IMR-90 (cell line): ENCODE measurements around the gene VEZT. TPM values are rescaled to one million over a fixed set of nuclear protein-coding genes. Genes with fewer than 3 reads are reported as not detected.
A peak's percentile ranks its signal among the peaks of the same experiment; 100 is the strongest.

Experiments
- ATAC-seq: fragments of 200-7000 bp; cut with Tn5 transposase; 2 replicates; pipeline ENCODE4 v1.9.1; 2020; ENCODE audit warnings: low read depth, mild to moderate bottlenecking, moderate library complexity
- BruUV-seq: library from RNA; stranded (reverse); fragments of 400-500 nt; replicated peaks from 2 replicates; lab custom pipeline; 2021; lab: Mats Ljungman, UMichigan
- CTCF ChIA-PET: fragments of 300-600 bp; formaldehyde crosslinking; extraction: SDS; loops from one replicate; lab custom pipeline; 2021; ENCODE audit warnings: antibody characterized with exemption; lab: Yijun Ruan, JAX
- POLR2A ChIA-PET: fragments of 300-600 bp; sonication (Branson Sonifier 250); formaldehyde crosslinking; loops from one replicate; lab custom pipeline; 2022; ENCODE audit warnings: antibody characterized with exemption; ENCODE audit not compliant: unreplicated experiment; lab: Charles Lee
- DNase-seq: peaks from one replicate; pipeline ENCODE4 v3.0.0; 2013
- H2AFZ ChIP-seq: replicated peaks from 2 replicates; pipeline ENCODE3; 2013; ENCODE audit warnings: low read length, mild to moderate bottlenecking; ENCODE audit not compliant: poor library complexity
- H2AK5ac ChIP-seq: 2 replicates; pipeline ENCODE4 v1.6.1; 2013; ENCODE audit warnings: low read depth, low read length, inconsistent platforms
- H2AK9ac ChIP-seq: replicated peaks from 2 replicates; pipeline ENCODE3; 2013; ENCODE audit warnings: mild to moderate bottlenecking, low read depth, low read length, moderate library complexity; ENCODE audit not compliant: poor library complexity
- H2BK120ac ChIP-seq: 2 replicates; pipeline ENCODE4 v1.6.1; 2013; ENCODE audit warnings: low read depth, low read length, inconsistent platforms
- H2BK15ac ChIP-seq: 3 replicates; pipeline ENCODE4 v1.6.1; 2013; ENCODE audit warnings: low read depth, low read length, inconsistent platforms
- H2BK20ac ChIP-seq: 2 replicates; pipeline ENCODE4 v1.6.1; 2013; ENCODE audit warnings: low read depth, mild to moderate bottlenecking, inconsistent platforms, low read length, moderate library complexity
- H2BK5ac ChIP-seq: 2 replicates; pipeline ENCODE4 v1.6.1; 2013; ENCODE audit warnings: mild to moderate bottlenecking, low read depth, low read length, inconsistent platforms; ENCODE audit not compliant: poor library complexity, severe bottlenecking
- H3K14ac ChIP-seq: replicated peaks from 2 replicates; pipeline ENCODE4 v1.6.1; 2013; ENCODE audit warnings: low read depth, low read length, inconsistent platforms
- H3K18ac ChIP-seq: 2 replicates; pipeline ENCODE4 v1.6.1; 2013; ENCODE audit warnings: low read depth, low read length, control low read depth
- H3K23ac ChIP-seq: 2 replicates; pipeline ENCODE4 v1.6.1; 2013; ENCODE audit warnings: low read depth, low read length, inconsistent platforms
- H3K27ac ChIP-seq: 2 replicates; pipeline ENCODE4 v1.5.1; 2013; ENCODE audit warnings: mild to moderate bottlenecking, control low read depth, low read length; ENCODE audit not compliant: insufficient read depth
- H3K27me3 ChIP-seq: 2 replicates; pipeline ENCODE4 v1.6.1; 2013; ENCODE audit warnings: low read length; ENCODE audit not compliant: control insufficient read depth, insufficient read depth
- H3K36me3 ChIP-seq: 2 replicates; pipeline ENCODE4 v1.6.1; 2013; ENCODE audit warnings: low read length, mixed read lengths; ENCODE audit not compliant: control insufficient read depth, insufficient read depth
- H3K4ac ChIP-seq: 2 replicates; pipeline ENCODE4 v1.6.1; 2013; ENCODE audit warnings: low read depth, low read length, inconsistent platforms
- H3K4me1 ChIP-seq: 2 replicates; pipeline ENCODE4 v1.6.1; 2013; ENCODE audit warnings: low read length, mixed read lengths; ENCODE audit not compliant: control insufficient read depth, insufficient read depth
- H3K4me2 ChIP-seq: 2 replicates; pipeline ENCODE4 v1.6.1; 2013; ENCODE audit warnings: low read depth, mild to moderate bottlenecking, control low read depth, low read length, moderate library complexity
- H3K4me3 ChIP-seq: 2 replicates; pipeline ENCODE4 v1.5.1; 2013; ENCODE audit warnings: low read depth, mild to moderate bottlenecking, control low read depth, low read length, moderate library complexity; ENCODE audit not compliant: insufficient read depth
- H3K56ac ChIP-seq: 2 replicates; pipeline ENCODE4 v1.6.1; 2013; ENCODE audit warnings: low read length, inconsistent platforms; ENCODE audit not compliant: insufficient read depth; ENCODE audit errors: extremely low read depth
- H3K79me1 ChIP-seq, 2 experiments: 2 replicates each; pipeline ENCODE4 v1.6.1; 2013; ENCODE audit warnings: low read length in 2 of 2, inconsistent platforms in 1 of 2, low read depth in 1 of 2
- H3K9ac ChIP-seq: 2 replicates; pipeline ENCODE4 v1.6.1; 2013; ENCODE audit warnings: low read depth, low read length, control low read depth
- H3K9me1 ChIP-seq: 2 replicates; pipeline ENCODE4 v1.6.1; 2013; ENCODE audit warnings: low read length, inconsistent platforms; ENCODE audit not compliant: insufficient read depth
- H3K9me3 ChIP-seq: 2 replicates; pipeline ENCODE4 v1.6.1; 2013; ENCODE audit warnings: low read length; ENCODE audit not compliant: control insufficient read depth, insufficient read depth
- H4K20me1 ChIP-seq: 2 replicates; pipeline ENCODE4 v1.6.1; 2013; ENCODE audit warnings: low read length, inconsistent platforms; ENCODE audit not compliant: insufficient read depth
- H4K5ac ChIP-seq: 2 replicates; pipeline ENCODE4 v1.6.1; 2013; ENCODE audit warnings: mild to moderate bottlenecking, low read depth, low read length, control low read depth
- H4K8ac ChIP-seq, 2 experiments: 2 replicates each; pipeline ENCODE4 v1.6.1; 2013; ENCODE audit warnings: low read depth in 2 of 2, low read length in 2 of 2, control low read depth in 1 of 2, inconsistent platforms in 1 of 2
- H4K91ac ChIP-seq: 2 replicates; pipeline ENCODE4 v1.6.1; 2013; ENCODE audit warnings: low read depth, low read length, inconsistent platforms; ENCODE audit not compliant: insufficient read depth
- BHLHE40 ChIP-seq: fragments of 150-350 bp; IDR thresholded peaks from 2 replicates; pipeline ENCODE4 v1.6.1; 2016; ENCODE audit warnings: mild to moderate bottlenecking, low read depth, low read length
- CEBPB ChIP-seq: IDR thresholded peaks from 2 replicates; pipeline ENCODE4 v1.6.1; 2012; ENCODE audit warnings: low read depth, low read length, improper control_type of control experiment
- CHD1 ChIP-seq: IDR thresholded peaks from 2 replicates; pipeline ENCODE4 v1.6.1; 2012; ENCODE audit warnings: low read depth, low read length, improper control_type of control experiment
- FOS ChIP-seq: fragments of 150-350 bp; IDR thresholded peaks from 2 replicates; pipeline ENCODE4 v1.6.1; 2016; ENCODE audit warnings: low read depth, low read length
- MAZ ChIP-seq: IDR thresholded peaks from 2 replicates; pipeline ENCODE4 v1.6.1; 2012; ENCODE audit warnings: low read depth, mild to moderate bottlenecking, low read length, improper control_type of control experiment, moderate library complexity, borderline replicate concordance
- MXI1 ChIP-seq: IDR thresholded peaks from 2 replicates; pipeline ENCODE4 v1.6.1; 2012; ENCODE audit warnings: low read depth, mild to moderate bottlenecking, low read length, moderate library complexity, borderline replicate concordance
- NFE2L2 ChIP-seq: fragments of 150-350 bp; IDR thresholded peaks from 2 replicates; pipeline ENCODE4 v1.6.1; 2016; ENCODE audit warnings: low read depth, mild to moderate bottlenecking, low read length
- POLR2A ChIP-seq: IDR thresholded peaks from 2 replicates; pipeline ENCODE4 v1.6.1; 2012; ENCODE audit warnings: mild to moderate bottlenecking, low read depth, low read length
- RAD21 ChIP-seq: IDR thresholded peaks from 2 replicates; pipeline ENCODE4 v1.6.1; 2012; ENCODE audit warnings: low read length, improper control_type of control experiment
- RCOR1 ChIP-seq: IDR thresholded peaks from 2 replicates; pipeline ENCODE4 v1.6.1; 2012; ENCODE audit warnings: mild to moderate bottlenecking, low read length, improper control_type of control experiment; ENCODE audit not compliant: insufficient replicate concordance
- RFX5 ChIP-seq: IDR thresholded peaks from 2 replicates; pipeline ENCODE4 v1.8.0; 2012; ENCODE audit warnings: low read depth, mild to moderate bottlenecking, low read length, moderate library complexity
- SMC3 ChIP-seq: fragments of 150-350 bp; IDR thresholded peaks from 2 replicates; pipeline ENCODE4 v1.6.1; 2016; ENCODE audit warnings: low read depth, mild to moderate bottlenecking, antibody characterized with exemption, low read length, moderate library complexity
- USF2 ChIP-seq: fragments of 150-350 bp; IDR thresholded peaks from 2 replicates; pipeline ENCODE4 v1.6.1; 2017; ENCODE audit warnings: mild to moderate bottlenecking, antibody characterized with exemption, low read length, low read depth
- WGBS, 2 experiments: methylation state at CpG; one replicate each; pipeline versions ENCODE4 v1.1.5 to v1.1.7; 2013; ENCODE audit warnings: missing lambda C conversion rate in 2 of 2; ENCODE audit not compliant: insufficient read length in 1 of 2; ENCODE audit errors: extremely low coverage in 2 of 2; 5-methylcytosine and 5-hydroxymethylcytosine counted together
- dilution Hi-C: fragments of 300-500 bp; cut with HindIII; formaldehyde crosslinking; loops from one replicate; pipeline ENCODE4 v1.14.3; 2018; ENCODE audit warnings: low sequenced_read_pairs; ENCODE audit not compliant: unreplicated experiment
- in situ Hi-C: fragments of 300-500 bp; cut with MboI; formaldehyde crosslinking; loops from 3 replicates; pipeline ENCODE4 v1.14.3; 2019; ENCODE audit warnings: low sequenced_read_pairs, inconsistent platforms, mixed read lengths
- intact Hi-C: fragments of 100-400 bp; cut with micrococcal nuclease; formaldehyde crosslinking; loops from 2 replicates; pipeline ENCODE4 v1.10.0; 2022
- polyA plus RNA-seq, 3 experiments: library from polyadenylated mRNA; depleted of rRNA; stranded (reverse); fragments of >200 nt; gene quantifications; 2 replicates each; pipeline ENCODE4 v1.2.3, GENCODE V29; 2012; ENCODE audit warnings: low replicate concordance in 1 of 3
- total RNA-seq: library from RNA; depleted of rRNA; stranded (reverse); fragments of >200 nt; gene quantifications from 2 replicates; pipeline ENCODE4 v1.2.3, GENCODE V29; 2012
- TF ChIP-seq, protein P1 (sequence below): fragments of 150-350 bp; IDR thresholded peaks from 2 replicates; pipeline ENCODE4 v1.6.1; 2016; ENCODE audit warnings: low read depth, mild to moderate bottlenecking, low read length, moderate library complexity, borderline replicate concordance

Gene VEZT
- total and polyA plus RNA-seq, 2 of the 4 experiments (the other 2 are of a cell fraction), result 54.5 to 90.2 TPM

DNA sequence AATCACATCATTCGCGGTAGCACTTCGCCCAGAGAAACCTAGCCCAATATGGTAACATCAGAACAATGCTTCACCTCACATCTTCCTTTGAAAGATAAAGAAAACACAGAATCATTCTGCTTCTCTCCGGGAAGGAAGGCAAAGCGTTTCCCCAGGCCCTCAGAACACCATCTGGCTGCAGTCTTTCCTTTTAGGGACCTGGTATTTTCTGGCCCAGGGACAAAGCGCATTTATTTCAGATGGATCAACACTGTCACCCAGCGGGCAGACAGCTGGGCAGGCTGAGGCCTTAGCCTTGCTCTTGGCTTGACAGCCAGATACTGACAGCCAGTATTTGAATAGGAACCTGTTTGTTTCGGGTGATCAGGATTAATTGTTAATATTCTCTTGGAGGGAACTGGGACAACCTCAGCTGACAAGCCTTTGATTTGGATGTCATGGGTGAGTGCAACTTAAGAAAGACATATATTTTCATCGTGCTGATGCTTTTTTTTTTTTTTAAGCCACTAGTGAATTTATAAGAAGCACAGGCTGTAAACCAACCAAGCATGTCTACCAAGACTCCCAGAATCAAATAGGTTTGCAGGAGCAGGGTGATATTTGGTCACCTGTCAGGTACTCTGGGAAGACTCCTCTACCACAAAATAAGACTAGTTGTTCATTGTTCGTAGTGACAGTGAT, 118.9 kb downstream of the VEZT start (continued):
- TF ChIP-seq NFE2L2 (no peak), BHLHE40 (no peak), FOS (no peak), MAZ (no peak), RFX5 (no peak)

- no peaks in the 10 kb centered on the region for H3K27me3 ChIP-seq
- no peaks in the 10 kb centered on the region for H3K79me1 ChIP-seq
- no peak overlapping the region for H3K4me2 ChIP-seq
- POLR2A ChIA-PET, result no interaction called here
- H4K8ac ChIP-seq, result peak overlapping the region in 1 of 2 experiments; percentile 20; a peak in 1 of 4 replicates
- H3K4ac ChIP-seq, result no peak overlapping the region; the same call in 1 of the 2 replicates
- no peaks in the 10 kb centered on the region for H3K36me3 ChIP-seq
- H3K27ac ChIP-seq, result no peak overlapping the region
- peak overlapping the region; percentile 35; the same call in 1 of the 2 replicates for H2BK120ac ChIP-seq
- H2AFZ ChIP-seq, result no peak overlapping the region
- no peak overlapping the region for H4K5ac ChIP-seq
- no peak overlapping the region for H3K18ac ChIP-seq
- intact Hi-C loops, result loop anchor here (2.0 to 10.0 kb wide), 7 partner anchors 120 to 1190 kb away; partner anchors contain the start of genes FGD6, METAP2, NR2C1 and PLXNC1
- no TSS peak for BruUV-seq
- H2BK15ac ChIP-seq, result no peak overlapping the region
- H2AK9ac ChIP-seq, result no peak overlapping the region
- no peak overlapping the region for H2BK20ac ChIP-seq
- peaks cover 9% of the 10 kb centered on the region for H3K9me1 ChIP-seq
- ATAC-seq (no peak), DNase-seq (peak; percentile 12)
- no peak overlapping the region for H3K4me3 ChIP-seq
- H2AK5ac ChIP-seq, result no peak overlapping the region
- CTCF ChIA-PET, result interaction anchor here (0.5 to 2.7 kb wide), 8 partner anchors 9 to 1224 kb away, joined by 3 to 16 read pairs (median 4); no protein-coding TSS in a partner anchor
- H4K20me1 ChIP-seq, result no peaks in the 10 kb centered on the region
- H3K9ac ChIP-seq, result no peak overlapping the region
- peak overlapping the region; percentile 52 for H2BK5ac ChIP-seq
- H3K14ac ChIP-seq, result no peak overlapping the region
- no peak overlapping the region for H3K56ac ChIP-seq
- H3K4me1 ChIP-seq, result peaks cover 8% of the 10 kb centered on the region
- H3K23ac ChIP-seq, result no peak overlapping the region
- dilution Hi-C loops, result no loop called here
- in situ Hi-C loops, result loop anchor here (5.0 to 25.0 kb wide), 3 partner anchors 220 to 1200 kb away; partner anchors contain the start of gene PLXNC1
- WGBS, 2 experiments, result no CpG with 5 or more reads among the region's 5 CpGs
- no peak overlapping the region for H4K91ac ChIP-seq
- peaks cover 2% of the 10 kb centered on the region; the same call in 1 of the 2 replicates for H3K9me3 ChIP-seq
- TF ChIP-seq RCOR1 (no peak), RFX5 (no peak), CEBPB (no peak), RAD21 (no peak), CHD1 (no peak), SMC3 (no peak), MXI1 (no peak), POLR2A (no peak), MAZ (no peak), USF2 (no peak), BHLHE40 (no peak)
- TF ChIP-seq, protein P1, sequence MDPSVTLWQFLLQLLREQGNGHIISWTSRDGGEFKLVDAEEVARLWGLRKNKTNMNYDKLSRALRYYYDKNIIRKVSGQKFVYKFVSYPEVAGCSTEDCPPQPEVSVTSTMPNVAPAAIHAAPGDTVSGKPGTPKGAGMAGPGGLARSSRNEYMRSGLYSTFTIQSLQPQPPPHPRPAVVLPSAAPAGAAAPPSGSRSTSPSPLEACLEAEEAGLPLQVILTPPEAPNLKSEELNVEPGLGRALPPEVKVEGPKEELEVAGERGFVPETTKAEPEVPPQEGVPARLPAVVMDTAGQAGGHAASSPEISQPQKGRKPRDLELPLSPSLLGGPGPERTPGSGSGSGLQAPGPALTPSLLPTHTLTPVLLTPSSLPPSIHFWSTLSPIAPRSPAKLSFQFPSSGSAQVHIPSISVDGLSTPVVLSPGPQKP, result no peak
Measured at GRCh38 chr12:95337146-95337545, 119.5 kb downstream of the VEZT start.
